Astrocyte (in vitro differentiated cells and primary cell): ENCODE results near the gene AGO4. TPM values are rescaled to one million over a fixed set of nuclear protein-coding genes. Genes with fewer than 3 reads are reported as not detected.

Experiments
- DNase-seq: peaks from one replicate; pipeline ENCODE4 v3.0.0-alpha.2; 2010; ENCODE audit warnings: low read depth
- FAIRE-seq: peaks from 2 replicates; lab custom pipeline; 2011; peaks lifted over from hg19 to GRCh38; lab: Jason Lieb, UNC
- H2AFZ ChIP-seq: 2 replicates; pipeline ENCODE4 v1.6.0; 2012; ENCODE audit warnings: low read depth, low read length, inconsistent platforms
- H3K27ac ChIP-seq: 2 replicates; pipeline ENCODE4 v1.5.1; 2011; ENCODE audit warnings: low read depth, low read length, inconsistent platforms
- H3K27me3 ChIP-seq: 2 replicates; pipeline ENCODE4 v1.6.0; 2011; ENCODE audit warnings: low read length, inconsistent platforms; ENCODE audit not compliant: insufficient read depth
- H3K36me3 ChIP-seq: 2 replicates; pipeline ENCODE4 v1.5.1; 2011; ENCODE audit warnings: low read length, inconsistent platforms; ENCODE audit not compliant: insufficient read depth
- H3K4me1 ChIP-seq: 2 replicates; pipeline ENCODE4 v1.5.1; 2011; ENCODE audit warnings: low read length, inconsistent platforms; ENCODE audit not compliant: insufficient read depth
- H3K4me2 ChIP-seq: 2 replicates; pipeline ENCODE4 v1.6.0; 2012; ENCODE audit warnings: low read length, inconsistent platforms
- H3K4me3 ChIP-seq: 2 replicates; pipeline ENCODE4 v1.5.1; 2011; ENCODE audit warnings: low read depth, mild to moderate bottlenecking, low read length, inconsistent platforms; ENCODE audit not compliant: insufficient read depth
- H3K79me2 ChIP-seq: 2 replicates; pipeline ENCODE4 v1.6.0; 2012; ENCODE audit warnings: mild to moderate bottlenecking, low read length, inconsistent platforms; ENCODE audit not compliant: insufficient read depth
- H3K9ac ChIP-seq: 2 replicates; pipeline ENCODE4 v1.6.0; 2012; ENCODE audit warnings: mild to moderate bottlenecking, low read length, inconsistent platforms
- H3K9me3 ChIP-seq: 2 replicates; pipeline ENCODE4 v1.5.1; 2012; ENCODE audit warnings: low read depth, mild to moderate bottlenecking, low read length, inconsistent platforms; ENCODE audit not compliant: insufficient read depth
- H4K20me1 ChIP-seq: 2 replicates; pipeline ENCODE4 v1.6.0; 2012; ENCODE audit warnings: low read length, inconsistent platforms; ENCODE audit not compliant: insufficient read depth
- H3K27ac Mint-ChIP-seq: one replicate; pipeline ENCODE4 v1.8.0; 2021; ENCODE audit warnings: mild to moderate bottlenecking, mixed read lengths; ENCODE audit not compliant: unreplicated experiment
- H3K27me3 Mint-ChIP-seq: one replicate; pipeline ENCODE4 v1.8.0; 2021; ENCODE audit warnings: low read depth, mixed read lengths; ENCODE audit not compliant: unreplicated experiment
- H3K36me3 Mint-ChIP-seq: one replicate; pipeline ENCODE4 v1.8.0; 2021; ENCODE audit warnings: low read depth, mixed read lengths; ENCODE audit not compliant: unreplicated experiment
- H3K4me1 Mint-ChIP-seq: one replicate; pipeline ENCODE4 v1.8.0; 2021; ENCODE audit warnings: low read depth, mixed read lengths; ENCODE audit not compliant: unreplicated experiment
- H3K4me3 Mint-ChIP-seq: one replicate; pipeline ENCODE4 v1.8.0; 2021; ENCODE audit warnings: mild to moderate bottlenecking, moderate library complexity, mixed read lengths; ENCODE audit not compliant: unreplicated experiment
- H3K9me3 Mint-ChIP-seq: one replicate; pipeline ENCODE4 v1.8.0; 2021; ENCODE audit warnings: mild to moderate bottlenecking, mixed read lengths; ENCODE audit not compliant: unreplicated experiment
- EZH2 ChIP-seq: IDR thresholded peaks from 2 replicates; pipeline ENCODE4 v1.6.1; 2012; ENCODE audit warnings: mild to moderate bottlenecking, low read length, inconsistent platforms; ENCODE audit not compliant: insufficient read depth
- total RNA-seq: library from RNA; stranded (reverse); gene quantifications from 2 replicates; pipeline ENCODE4 v1.2.1, GENCODE V29; 2021
- TF ChIP-seq, protein P1 (sequence below): IDR thresholded peaks from 2 replicates; pipeline ENCODE4 v1.5.1; 2011; ENCODE audit warnings: low read depth, mild to moderate bottlenecking, inconsistent platforms, low read length, moderate library complexity; ENCODE audit not compliant: insufficient read depth

The AGO4 gene
- total RNA-seq, 1 donor from 2014 or later: 9.8 TPM

DNA sequence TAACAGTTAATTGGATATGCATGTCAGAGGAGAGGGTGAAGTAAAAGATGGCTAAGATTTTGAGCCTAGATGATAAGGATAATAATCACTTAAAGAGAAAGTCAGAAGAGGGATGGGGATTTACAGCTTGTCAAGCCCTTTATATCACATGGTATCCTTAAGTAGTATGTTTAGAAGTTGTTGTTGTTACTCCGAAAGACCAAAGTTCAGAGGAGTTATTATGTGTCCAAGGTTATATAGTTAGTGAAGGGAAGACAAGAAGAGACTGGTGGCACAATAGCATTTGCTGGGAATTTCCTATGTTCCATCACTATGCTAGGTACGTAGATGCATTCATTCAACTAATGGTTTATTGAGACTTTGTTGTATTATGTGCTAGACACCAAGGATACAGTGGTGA, 44.4 kb downstream of the AGO4 start:
- Histone ChIP-seq H3K36me3 (peaks cover 23% of the 10 kb centered on the region), H3K27me3 (no peaks in the 10 kb centered on the region), H3K9me3 (no peaks in the 10 kb centered on the region), H4K20me1 (no peaks in the 10 kb centered on the region), H3K9ac (no peak overlapping the region), H3K4me3 (no peak overlapping the region), H3K79me2 (no peaks in the 10 kb centered on the region), H3K27ac (no peak overlapping the region), H2AFZ (no peak overlapping the region), H3K4me1 (no peaks in the 10 kb centered on the region), H3K4me2 (no peak overlapping the region)
- DNase-seq: no peak
- no peaks in the 10 kb centered on the region for H3K27me3 Mint-ChIP-seq
- no peak overlapping the region for H3K27ac Mint-ChIP-seq
- H3K4me3 Mint-ChIP-seq: no peak overlapping the region
- peaks cover 9% of the 10 kb centered on the region for H3K36me3 Mint-ChIP-seq
- H3K9me3 Mint-ChIP-seq: no peaks in the 10 kb centered on the region
- TF ChIP-seq EZH2: no peak
- TF ChIP-seq, protein P1, sequence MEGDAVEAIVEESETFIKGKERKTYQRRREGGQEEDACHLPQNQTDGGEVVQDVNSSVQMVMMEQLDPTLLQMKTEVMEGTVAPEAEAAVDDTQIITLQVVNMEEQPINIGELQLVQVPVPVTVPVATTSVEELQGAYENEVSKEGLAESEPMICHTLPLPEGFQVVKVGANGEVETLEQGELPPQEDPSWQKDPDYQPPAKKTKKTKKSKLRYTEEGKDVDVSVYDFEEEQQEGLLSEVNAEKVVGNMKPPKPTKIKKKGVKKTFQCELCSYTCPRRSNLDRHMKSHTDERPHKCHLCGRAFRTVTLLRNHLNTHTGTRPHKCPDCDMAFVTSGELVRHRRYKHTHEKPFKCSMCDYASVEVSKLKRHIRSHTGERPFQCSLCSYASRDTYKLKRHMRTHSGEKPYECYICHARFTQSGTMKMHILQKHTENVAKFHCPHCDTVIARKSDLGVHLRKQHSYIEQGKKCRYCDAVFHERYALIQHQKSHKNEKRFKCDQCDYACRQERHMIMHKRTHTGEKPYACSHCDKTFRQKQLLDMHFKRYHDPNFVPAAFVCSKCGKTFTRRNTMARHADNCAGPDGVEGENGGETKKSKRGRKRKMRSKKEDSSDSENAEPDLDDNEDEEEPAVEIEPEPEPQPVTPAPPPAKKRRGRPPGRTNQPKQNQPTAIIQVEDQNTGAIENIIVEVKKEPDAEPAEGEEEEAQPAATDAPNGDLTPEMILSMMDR: no peak
- H3K4me1 Mint-ChIP-seq: no peaks in the 10 kb centered on the region
- no peak for FAIRE-seq

DNA sequence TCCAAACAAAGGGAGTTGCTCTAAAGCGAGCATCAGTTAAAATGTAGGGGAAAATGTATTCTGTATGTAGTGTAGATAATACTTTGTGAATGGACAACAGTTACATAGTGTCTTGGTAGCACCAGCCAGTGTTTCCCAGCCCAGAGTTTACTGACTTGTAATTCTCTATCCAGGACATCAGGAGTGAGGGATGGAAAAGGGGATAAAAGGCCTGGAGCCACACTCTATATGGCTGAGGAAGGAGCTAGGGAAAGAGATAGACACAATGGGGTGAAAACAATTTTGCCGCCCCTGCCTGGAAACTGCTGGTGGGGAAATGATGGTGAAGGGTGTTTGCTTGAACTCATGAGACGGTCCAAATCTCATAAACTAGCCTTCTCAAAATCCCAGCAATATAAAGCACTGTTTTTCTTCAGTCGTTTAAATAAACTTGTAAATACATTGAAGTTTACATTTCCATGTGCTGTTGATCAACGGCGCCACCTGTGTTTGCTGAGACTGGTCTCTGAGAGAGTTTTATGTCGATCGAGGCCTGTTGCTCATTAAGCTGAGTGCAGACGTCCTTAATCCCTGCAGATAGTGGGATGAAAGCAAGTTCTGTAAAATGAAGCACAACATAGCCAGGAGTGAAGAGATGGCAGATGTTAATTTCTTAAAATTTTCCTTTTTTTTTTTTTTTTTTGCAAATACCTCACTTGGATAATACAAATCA, 47.3 kb downstream of the AGO4 start:
- FAIRE-seq: no peak
- H3K4me3 Mint-ChIP-seq: no peak overlapping the region
- no peaks in the 10 kb centered on the region for H3K27me3 Mint-ChIP-seq
- no peak for DNase-seq
- no peak overlapping the region for H3K27ac Mint-ChIP-seq
- no peaks in the 10 kb centered on the region for H3K9me3 Mint-ChIP-seq
- Histone ChIP-seq H3K27me3 (no peaks in the 10 kb centered on the region), H3K4me3 (no peak overlapping the region), H3K27ac (no peak overlapping the region), H2AFZ (no peak overlapping the region), H3K9me3 (no peaks in the 10 kb centered on the region), H3K4me2 (no peak overlapping the region), H3K79me2 (no peaks in the 10 kb centered on the region), H4K20me1 (no peaks in the 10 kb centered on the region), H3K9ac (no peak overlapping the region), H3K36me3 (peaks cover 19% of the 10 kb centered on the region), H3K4me1 (no peaks in the 10 kb centered on the region)
- no peaks in the 10 kb centered on the region for H3K4me1 Mint-ChIP-seq
- peaks cover 9% of the 10 kb centered on the region for H3K36me3 Mint-ChIP-seq
- TF ChIP-seq, protein P1: no peak
- TF ChIP-seq EZH2: no peak

DNA sequence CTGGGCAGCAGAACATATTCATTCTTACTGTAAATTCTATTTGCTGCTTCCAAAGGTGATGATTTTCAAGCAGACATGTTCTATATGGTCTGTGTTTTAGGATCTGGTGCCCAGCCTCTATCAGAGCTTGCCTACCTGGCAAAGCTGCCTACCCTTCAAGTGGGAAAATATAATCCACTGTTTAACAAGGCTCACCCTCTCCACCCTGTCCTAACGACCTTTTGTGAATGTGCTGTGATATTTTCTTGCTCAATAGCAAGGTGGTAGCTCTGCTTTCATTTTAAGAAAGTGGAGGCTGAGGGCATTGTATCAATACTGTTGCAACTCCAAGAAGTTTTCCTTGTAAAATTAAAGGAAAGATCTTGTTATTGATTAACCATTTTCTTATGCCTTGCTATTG, 49.1 kb downstream of the AGO4 start:
- Histone ChIP-seq H3K9me3 (no peaks in the 10 kb centered on the region), H3K4me2 (no peak overlapping the region), H4K20me1 (no peaks in the 10 kb centered on the region), H3K27me3 (no peaks in the 10 kb centered on the region), H3K4me3 (no peak overlapping the region), H2AFZ (no peak overlapping the region), H3K27ac (no peak overlapping the region), H3K4me1 (no peaks in the 10 kb centered on the region), H3K9ac (no peak overlapping the region), H3K36me3 (peaks cover 12% of the 10 kb centered on the region), H3K79me2 (no peaks in the 10 kb centered on the region)
- Mint-ChIP-seq H3K27me3 (no peaks in the 10 kb centered on the region), H3K9me3 (no peaks in the 10 kb centered on the region), H3K36me3 (peaks cover 12% of the 10 kb centered on the region), H3K27ac (no peak overlapping the region), H3K4me1 (no peaks in the 10 kb centered on the region), H3K4me3 (no peak overlapping the region)
- no peak for TF ChIP-seq EZH2
- TF ChIP-seq, protein P1: no peak
- DNase-seq: no peak
- FAIRE-seq: no peak
